ENCODE data around the gene KCNG3.

GRCh38 chr2:42459296-42459695 is 34.5 kb downstream of the KCNG3 start:
- TF ChIP-seq CTCF (IDR thresholded peaks at IDR 0.05): no peak
- no peak for TF ChIP-seq POLR2A (IDR thresholded peaks at IDR 0.05)
